Hematopoietic multipotent progenitor cell treated with erythropoietin and hydrocortisone succinate and interleukin-3 and kit ligand, for 17 days (in vitro differentiated cells): ENCODE measurements around the gene SLC9A5.
A peak's percentile ranks its signal among the peaks of the same experiment; 100 is the strongest.

ENCODE experiments used
- DNase-seq: peaks from one replicate; pipeline ENCODE4 v3.0.0-alpha.2; 2015; ENCODE audit warnings: low spot score

SLC9A5 gene

DNA sequence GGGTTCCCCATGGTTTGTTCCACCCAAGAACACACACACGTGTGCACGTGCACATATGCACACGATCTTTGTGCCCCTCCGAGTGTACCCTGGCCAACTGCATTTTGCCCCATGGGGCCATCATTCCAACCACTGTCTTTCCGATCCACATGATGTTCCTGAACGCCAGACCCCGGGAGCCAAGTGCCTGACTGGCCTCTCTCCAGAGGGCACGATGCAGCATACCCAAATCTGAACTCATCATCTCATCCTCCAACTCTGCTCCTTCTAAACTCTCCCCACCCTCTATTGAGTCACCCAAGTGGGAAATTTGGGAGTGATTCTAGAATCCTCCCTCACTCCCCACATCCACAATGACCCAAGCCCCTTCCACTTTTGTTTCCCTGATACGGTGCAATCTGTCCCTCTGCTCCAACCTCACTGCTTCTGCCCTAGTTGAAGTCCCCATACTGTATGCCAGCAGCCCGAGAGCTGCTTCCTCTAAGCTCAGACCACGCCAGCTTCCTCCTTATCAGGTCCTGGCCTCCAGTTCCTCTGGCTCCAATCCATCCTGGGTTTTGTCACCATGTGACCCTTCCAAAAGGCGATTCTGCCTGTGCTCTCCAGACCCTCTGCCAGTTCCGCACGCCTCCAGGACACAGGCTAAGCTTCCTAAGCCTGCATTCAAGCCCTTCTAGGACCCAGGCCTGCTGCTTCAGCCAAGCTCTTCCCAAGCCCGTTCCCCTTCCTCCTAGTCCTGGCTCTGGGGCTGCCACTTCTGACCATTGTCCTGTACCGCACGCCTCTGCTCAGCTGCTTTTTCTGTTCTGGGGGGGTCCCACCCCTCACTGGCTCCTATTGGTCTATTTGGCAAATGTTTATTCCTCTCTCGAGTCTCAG is 31.9 kb upstream of the SLC9A5 start:
- DNase-seq = peak; percentile 59

DNA sequence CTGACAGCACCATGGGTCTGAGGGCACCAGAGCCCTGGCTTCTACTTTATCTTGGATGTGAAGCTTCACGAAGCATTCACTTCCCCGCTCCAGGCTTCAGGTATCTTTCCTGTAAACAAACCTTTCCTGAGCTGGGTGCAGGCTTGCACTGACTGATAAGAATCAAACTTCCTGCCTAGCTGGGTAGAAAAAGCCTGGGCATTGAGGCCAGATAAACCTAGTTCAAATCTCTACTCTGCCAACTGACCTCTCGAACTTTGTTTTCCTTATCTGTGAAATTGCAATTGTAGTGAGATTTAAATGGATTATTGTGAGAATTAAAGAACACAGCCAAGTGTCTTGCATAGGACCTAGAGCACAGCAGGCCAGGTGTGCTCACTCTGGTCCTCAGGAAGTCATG is 24.8 kb upstream of the SLC9A5 start:
- DNase-seq = no peak

DNA sequence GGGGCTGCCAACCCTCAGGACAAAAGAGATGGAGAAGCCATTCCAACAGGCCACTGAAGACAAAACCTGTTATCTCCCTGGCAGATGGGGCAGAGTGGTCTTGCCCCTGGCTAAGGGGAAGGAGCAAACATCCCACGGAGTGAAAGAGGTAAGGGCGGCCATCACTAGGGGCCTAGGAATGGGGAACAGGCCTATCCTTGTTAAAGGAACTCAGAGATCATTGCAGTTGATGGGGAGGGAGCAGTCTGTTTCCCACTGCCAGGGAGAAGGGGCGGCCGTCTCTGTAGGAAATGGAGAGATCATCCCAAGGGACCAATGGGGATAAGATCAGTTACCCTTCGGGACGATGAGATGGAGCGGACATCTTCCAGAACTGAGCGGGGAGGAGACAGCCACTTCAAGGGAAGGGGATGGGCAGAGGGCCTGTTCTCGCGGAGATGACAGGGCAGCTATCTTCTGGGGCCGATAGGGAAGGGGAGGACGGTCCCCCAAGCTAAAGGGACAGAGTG is 22.4 kb upstream of the SLC9A5 start:
- DNase-seq = no peak

DNA sequence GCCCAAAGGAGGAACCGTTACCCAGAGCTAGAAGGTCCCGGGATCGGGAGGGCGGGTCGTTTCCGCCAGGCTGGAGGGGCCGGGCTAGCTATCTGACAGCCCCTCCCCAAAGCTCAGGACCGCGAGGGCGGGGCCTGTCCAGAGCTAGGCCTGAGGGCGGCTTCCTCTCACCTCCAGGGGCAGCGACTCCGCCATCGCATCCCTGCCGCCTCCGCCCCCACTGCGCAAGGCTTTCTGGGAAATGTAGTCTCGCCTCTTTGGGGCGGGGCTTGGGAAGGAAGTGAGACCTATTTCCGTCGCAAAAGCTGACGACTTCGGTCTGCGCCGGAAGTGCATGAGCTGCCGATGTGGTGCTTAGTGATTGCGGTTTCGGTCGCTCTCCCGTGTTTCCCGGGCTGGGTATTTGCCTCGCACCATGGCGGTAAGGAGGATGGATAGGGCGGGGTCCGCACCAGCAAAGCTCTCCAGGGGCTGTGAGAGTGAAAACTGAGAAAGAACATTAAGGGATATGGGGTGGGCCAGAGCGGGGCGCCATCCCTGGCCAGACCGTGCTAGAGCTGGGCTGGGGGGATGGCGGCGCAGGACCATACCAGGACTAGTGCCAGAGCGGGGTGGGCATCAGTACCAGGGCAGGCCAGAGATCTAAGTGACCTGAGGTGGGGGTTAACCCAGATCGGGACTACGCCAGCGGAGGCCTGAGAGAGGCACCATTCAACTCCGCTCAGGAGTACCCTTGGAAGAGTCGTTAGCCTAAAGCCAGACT is 21.8 kb upstream of the SLC9A5 start, which contains the start of gene TMEM208:
TSS of gene TMEM208 (plus strand) at position 327 of the 763 bp plus-strand sequence. CDS start at position 416, 89 bp downstream.
- peak; percentile 100 for DNase-seq

DNA sequence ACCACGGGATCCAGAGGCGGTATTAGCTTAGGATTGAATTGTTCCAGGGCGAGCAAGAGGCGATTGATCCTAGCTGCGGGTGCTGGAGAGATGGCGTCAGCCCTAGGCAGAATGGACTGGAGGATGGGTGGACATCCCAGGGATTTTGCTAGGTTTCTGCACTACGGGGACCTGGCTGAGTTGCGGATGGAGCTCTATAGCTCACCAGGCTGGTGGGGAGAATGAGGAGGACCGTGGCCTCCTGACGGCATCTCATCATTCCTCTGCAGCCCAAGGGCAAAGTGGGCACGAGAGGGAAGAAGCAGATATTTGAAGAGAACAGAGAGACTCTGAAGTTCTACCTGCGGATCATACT is 21.2 kb upstream of the SLC9A5 start:
- DNase-seq = no peak

DNA sequence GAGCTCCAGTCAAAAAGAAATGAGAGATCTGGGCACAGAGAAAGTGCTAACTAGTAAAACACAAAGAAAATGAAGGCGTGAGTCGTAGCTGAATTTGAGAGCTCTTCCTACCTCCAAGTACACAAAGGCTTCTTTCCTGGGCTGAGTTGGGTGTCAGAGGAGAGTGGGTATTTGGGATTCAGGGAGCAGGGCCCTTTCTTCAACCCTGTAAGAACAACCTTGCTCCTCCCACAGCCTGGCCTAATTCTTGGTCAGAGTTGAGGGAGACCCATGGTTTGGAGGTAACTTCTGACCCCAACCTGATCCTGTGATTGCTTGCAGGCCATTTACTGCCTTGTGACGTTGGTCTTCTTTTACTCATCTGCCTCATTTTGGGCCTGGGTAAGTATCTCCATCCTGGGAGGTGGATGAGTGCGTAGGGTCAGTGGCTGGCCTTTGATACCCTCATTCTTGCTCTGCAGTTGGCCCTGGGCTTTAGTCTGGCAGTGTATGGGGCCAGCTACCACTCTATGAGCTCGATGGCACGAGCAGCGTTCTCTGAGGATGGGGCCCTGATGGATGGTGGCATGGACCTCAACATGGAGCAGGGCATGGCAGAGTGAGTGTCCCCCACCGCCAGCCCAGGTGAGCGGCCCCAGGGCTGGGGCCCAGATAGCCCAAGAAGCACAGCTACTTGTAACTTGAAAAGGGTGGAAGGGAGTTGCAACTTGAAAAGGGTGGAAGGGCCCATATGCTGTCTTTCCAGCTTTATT is 20.6 kb upstream of the SLC9A5 start:
- no peak for DNase-seq

DNA sequence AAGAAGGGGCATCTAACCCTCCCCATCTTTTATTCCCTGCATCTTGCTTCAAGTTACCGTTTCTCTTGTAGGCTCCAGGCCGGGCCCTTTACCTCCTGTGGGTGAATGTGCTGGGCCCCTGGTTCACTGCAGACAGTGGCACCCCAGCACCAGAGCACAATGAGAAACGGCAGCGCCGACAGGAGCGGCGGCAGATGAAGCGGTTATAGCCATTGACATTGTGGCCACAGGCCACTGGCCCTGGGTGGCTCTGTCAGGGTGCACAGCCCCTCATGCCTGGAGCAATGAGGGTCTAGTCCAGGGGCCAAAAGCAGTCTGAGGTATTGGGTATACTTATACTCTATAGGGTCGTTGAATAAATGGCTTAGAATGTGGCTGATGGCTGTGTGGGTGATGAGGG is 19.9 kb upstream of the SLC9A5 start:
- DNase-seq = no peak

DNA sequence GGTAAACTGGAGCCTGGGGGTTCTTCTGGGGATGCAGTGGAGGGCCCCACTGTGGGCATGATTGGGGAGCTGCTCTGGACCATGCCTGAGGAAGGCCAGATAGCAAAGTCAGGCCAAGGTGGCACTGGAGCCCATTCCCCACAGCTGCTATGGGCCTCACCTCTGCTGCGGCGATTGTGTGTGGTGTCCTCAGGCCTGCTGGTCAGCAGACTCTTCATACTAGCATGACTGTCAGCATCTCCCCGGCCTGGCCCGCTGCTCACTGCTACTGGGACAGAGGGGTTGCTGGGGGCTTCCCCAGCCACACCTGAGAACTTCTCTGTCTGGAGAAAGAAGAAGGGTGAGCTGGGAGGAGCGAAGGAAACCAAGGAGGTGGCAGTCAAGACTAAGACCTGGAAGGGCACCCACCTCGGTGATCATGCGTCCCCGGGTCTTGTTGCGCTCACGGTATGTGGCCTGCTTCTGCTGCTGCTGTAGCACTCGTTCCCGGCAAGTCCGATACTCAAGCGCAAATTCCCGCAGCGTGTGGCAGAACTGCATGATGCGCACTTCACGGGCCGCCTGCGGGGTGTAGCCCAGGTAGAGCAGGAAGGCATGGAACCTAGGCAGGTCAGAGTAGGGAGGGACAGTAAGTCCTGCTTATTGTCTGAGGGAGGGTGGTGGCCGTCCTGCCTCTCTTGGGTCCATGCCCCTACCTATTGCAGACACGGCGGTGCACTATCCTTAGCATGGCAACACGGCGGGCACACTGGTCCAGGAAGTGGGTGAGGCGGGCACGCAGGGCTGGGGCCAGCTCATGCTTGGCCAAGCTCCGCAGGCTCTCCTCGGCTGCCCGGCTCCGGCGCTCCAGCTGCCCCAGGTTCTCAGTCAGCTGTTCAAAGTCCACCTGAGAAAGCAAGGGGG is 18.6 kb upstream of the SLC9A5 start:
- DNase-seq = no peak

DNA sequence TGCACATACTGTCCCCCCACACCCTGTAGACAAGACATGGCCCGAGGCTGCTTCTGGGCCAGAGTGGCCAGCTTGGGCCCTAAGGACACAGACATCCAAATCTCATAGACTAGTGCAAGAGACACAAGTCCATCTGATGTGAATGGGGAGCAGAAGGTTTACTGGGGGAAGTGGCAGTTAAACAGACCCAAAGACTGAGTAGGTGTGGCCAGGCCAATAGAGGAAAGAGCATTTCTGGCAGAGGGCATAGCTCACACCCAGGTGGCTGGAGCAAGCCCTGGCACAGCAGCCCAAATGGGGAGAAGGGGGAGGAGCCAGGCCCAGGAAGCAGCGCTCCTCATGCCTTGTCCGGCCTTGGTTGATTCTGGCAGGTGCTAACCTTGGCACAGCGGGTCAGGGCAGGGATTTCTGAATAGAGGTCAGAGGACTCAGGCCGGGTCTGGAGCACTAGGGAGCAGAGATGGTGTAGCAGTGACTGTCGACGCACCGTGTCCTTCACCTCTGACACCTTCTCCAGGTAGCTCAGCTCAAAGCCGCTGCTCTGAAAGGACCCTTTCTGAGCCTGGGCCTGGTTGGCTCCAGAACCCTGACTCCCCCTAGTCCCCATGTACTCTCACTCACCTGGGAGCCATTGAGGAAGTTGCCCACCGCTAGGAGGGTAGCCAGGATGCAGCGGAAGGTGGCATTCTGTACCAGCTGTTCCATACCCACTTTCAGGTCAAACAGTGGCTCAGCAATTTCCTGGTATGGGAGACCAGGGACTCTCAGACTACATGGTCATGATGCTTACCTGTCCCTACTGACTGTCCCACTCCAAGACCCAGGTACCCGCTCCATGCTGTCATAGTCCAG is 17.7 kb upstream of the SLC9A5 start:
- DNase-seq = no peak

DNA sequence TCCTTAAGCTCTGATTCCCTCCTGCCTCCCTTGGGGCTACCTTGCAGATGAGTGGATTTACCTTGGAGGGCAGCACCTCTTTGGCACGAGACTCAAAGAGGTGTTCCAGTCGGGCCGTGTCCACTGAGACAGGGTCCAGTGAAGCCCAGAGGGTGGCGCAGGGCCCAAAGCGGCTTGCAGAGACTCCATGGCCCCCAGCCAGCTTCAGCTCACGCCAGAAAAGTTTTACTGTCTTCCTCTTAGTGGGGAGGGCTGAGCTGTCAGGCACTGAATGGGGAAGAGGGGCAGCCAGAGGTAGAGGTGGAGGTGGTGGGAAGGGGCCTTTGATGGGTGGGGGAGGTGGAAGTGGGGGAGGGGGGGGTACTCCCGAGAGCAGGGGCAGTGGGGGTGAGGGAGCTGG is 15.2 kb upstream of the SLC9A5 start:
- DNase-seq = no peak

DNA sequence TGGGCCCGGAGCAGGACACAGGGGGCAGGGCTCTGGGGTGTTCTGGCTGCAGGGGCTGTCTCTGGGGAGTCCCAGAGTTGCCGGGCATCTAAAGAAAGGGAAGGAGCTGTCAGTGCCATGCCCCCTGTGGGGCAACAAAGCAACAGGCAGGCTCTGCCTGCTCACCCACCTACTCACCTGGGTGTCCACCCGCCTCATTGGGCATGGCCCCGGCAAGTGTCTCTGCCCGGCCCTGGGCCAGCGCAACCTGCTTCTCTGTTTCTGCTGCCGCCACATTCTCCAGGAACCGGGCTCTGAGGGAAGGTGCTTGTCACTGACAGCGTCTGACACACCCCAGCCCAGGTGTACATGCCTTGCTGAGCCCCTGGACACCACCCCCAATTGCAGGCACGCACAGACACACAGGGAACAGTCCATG is 14.6 kb upstream of the SLC9A5 start:
- no peak for DNase-seq

DNA sequence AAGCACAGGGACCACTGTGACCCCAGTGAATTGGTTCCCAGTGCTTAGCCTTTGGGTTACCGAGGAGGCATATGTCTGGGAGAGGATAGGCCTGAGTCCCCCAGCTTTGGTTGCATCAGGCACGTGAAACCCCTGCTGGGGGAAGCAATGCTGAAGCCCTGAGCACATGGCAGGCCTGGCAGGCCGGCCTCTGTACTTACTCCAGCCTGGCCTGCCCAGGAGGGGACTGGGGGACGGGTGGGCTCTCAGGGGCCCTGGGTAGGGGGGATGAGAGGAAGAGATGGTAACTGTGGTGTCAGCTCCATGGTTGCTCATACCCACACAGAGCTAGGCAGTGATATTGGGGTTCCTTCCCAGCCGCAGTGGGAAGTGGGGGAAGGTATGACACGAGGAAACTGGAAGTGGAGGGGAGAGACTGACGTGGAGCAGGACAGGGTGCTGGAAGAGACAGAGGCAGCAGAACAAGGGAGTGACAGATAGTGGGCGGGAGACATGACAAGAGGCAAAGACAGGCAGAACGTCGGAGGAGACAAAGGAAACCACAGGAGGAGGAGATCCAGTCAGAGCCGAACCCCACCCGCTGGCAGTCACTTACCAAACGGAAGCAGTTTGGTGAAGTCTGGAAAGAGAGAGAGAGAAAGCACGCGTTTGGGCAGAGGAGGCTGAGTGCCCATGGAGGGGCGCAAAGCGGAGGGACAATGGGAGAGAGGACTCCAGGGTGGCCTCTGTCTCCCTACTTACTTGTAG is 12.8 kb upstream of the SLC9A5 start:
- no peak for DNase-seq

DNA sequence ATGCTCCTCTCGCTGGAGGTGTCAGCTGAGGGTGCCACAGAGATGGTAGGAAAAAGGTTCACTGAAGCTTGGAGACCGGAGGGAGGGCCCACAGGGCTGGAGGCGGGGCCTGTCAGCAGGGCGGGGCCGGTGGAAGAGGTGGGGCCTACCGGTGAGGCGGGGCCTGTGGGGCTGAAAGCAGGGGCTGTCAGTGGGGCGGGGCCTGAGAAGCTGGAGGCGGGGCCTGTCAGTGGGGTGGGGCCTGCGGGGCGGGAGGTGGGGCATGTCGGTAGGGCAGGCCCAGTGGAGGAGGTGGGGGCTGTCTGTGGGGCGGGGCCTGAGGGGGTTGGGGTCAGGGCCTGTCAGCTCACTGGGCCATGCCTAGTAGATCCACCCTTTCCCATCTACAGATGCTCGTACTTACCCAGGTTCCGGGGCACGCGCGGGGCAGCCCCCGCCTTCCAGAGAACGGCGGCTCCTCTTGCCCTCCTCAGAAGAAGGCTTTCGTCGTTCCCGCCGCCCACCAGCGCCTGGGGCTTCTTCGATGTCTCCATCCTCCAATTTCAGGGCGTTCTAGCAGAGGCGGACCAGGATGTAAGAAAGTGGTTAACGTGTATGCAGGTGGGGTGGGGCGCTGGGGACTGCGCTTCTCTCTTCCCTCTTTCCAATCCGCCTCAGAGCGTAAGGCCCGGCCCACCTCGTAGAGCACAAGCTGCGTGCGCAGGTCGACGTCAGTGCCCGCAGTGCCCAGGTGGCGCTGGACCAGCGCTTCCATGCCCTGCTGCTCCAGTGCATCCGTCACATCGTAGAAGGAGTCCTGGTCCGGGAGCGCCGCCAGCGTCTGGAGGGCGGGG is 12.0 kb upstream of the SLC9A5 start:
- DNase-seq = peak; percentile 81

DNA sequence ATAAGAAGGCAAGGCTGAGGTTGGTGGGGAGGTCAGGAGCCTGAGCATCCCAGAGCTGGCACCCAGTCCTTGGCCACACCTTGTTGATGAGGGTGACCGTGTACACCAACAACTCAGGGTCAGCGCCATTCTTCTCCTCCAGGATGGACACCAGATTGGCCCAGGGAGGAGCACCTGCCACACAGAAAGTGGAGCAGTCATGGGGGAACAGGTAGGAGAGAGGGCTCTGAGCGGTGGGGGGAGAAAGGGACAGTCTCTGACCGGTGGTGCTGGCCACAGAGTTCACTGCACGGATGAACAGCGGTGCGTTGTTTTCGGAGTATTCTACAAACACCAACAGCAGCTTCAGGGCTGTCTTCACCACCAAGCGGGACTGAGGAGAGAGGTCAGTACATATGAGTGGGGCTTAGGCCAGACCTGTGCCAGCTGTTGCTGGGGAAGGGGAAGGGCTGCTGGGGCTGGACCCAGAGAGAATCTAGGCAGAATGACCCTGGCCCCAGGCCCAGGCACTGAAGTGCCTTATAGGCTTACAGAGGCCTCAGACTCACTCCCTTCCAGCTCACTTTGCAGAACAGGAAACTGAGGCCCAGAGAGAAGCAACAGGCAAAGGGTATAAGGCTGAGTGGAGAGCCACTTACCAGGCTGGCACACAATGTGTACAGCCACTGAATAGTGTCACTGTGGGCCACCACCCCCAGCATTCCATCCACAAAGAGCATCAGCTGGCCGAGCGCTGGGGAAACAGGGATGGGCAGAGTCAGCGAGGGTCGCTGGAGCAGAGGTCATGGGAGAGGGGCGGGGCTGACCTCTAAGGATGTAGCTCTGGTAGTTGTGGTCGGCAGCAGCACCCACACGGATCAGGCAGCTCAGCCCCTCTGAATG is 11.1 kb upstream of the SLC9A5 start:
- no peak for DNase-seq

DNA sequence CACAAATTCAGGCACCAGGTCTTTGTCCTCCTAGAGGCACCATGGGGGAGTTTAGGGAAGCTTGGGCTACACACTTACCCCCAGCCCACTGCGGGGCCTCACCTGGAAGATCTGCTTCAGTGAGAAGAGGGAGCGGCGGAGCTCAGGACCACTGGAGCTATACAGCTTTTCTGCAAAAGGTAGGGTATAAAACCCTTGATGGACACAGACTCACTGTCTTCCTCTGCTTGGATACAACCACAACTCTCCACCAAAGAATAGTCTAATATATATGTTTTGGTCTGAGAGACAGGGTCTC is 10.6 kb upstream of the SLC9A5 start:
- no peak for DNase-seq

DNA sequence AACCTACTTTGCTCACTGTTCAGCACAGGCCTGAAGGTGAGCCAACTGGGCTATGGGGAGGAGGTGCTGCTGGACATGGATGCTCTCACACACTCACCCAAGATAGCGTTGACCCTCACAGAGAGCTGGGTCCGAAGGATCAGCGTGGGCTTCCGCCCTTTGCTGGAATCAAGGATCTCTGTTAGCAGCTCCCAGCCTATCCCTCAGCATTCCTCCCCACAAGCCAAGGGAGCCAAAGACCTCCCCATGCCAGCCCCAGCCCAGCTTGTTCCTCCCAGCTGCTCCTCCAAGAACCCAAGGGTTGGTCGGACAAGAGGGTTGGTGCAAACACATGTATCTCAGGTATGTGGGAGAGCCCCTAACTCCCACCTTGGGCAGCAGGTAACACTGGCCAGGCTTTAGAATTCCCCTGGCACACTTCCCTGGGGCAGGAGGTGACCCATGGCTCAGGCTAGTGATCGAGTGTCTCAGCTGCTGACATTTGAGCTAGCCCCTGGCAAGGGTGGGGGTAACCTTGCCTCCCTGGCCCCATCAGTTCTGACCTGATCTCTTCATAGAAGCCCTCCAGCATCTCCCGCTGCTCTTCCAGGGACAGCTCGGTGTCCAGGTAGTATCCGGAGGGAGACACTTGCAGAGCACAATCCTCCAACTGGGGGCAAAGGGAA is 9.8 kb upstream of the SLC9A5 start:
- DNase-seq = no peak

DNA sequence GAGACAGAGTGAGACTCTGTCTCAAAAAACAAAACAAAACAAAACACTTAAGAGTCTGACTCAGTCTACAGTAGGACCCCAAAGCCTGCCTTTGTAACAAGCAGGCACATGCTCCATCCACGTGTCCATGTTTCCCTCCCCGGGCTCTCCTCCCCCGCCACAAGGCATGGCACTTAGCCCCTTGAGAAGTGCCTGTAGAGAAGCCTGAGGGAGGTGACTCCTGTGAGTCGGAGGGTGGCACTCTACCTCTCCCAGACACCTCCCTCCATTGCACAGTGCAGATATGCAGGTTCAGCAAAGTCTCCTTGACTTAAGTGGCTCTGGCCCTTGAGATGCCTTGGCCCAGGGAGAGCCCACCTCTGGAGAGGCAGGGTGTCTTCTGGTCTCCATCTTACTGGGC is 8.3 kb upstream of the SLC9A5 start:
- peak; percentile 40 for DNase-seq
